H1 (cell line): ENCODE data around the gene ATP11A. TPM values are rescaled to one million over a fixed set of nuclear protein-coding genes. Genes with fewer than 3 reads are reported as not detected.

Source experiments
- CTCF ChIA-PET: fragments of 300-600 bp; sonication (Branson Sonifier 250); formaldehyde crosslinking; loops from one replicate; lab custom pipeline; 2021; ENCODE audit not compliant: partially characterized antibody; lab: Charles Lee
- POLR2A ChIA-PET: fragments of 300-600 bp; sonication (Branson Sonifier 250); formaldehyde crosslinking; loops from one replicate; lab custom pipeline; 2021; ENCODE audit warnings: inconsistent platforms; ENCODE audit not compliant: partially characterized antibody; lab: Charles Lee
- DNase-seq, 2 experiments: peaks; one replicate each; pipeline versions ENCODE4 v3.0.0 to v3.0.0-alpha.2; 2010 to 2022; ENCODE audit warnings: low spot score in 2 of 2, low read depth in 1 of 2, mixed read lengths in 1 of 2
- FAIRE-seq: peaks from 2 replicates; lab custom pipeline; 2011; peaks lifted over from hg19 to GRCh38; lab: Jason Lieb, UNC
- H2AFZ ChIP-seq: 2 replicates; pipeline ENCODE4 v1.8.1; 2012; ENCODE audit warnings: low read length, inconsistent platforms
- H2AK5ac ChIP-seq: 2 replicates; pipeline ENCODE4 v1.6.1; 2013; ENCODE audit warnings: low read depth, low read length
- H2BK120ac ChIP-seq: replicated peaks from 2 replicates; pipeline ENCODE3; 2013; ENCODE audit warnings: low read depth, low read length, inconsistent platforms
- H2BK12ac ChIP-seq: 2 replicates; pipeline ENCODE4 v1.6.1; 2013; ENCODE audit warnings: low read depth, low read length
- H2BK15ac ChIP-seq: 2 replicates; pipeline ENCODE4 v1.6.1; 2013; ENCODE audit warnings: low read length
- H2BK20ac ChIP-seq: 2 replicates; pipeline ENCODE4 v1.6.1; 2013; ENCODE audit warnings: low read length
- H2BK5ac ChIP-seq: 2 replicates; pipeline ENCODE4 v1.6.1; 2013; ENCODE audit warnings: low read depth, low read length
- H3K14ac ChIP-seq: 2 replicates; pipeline ENCODE4 v1.6.1; 2013; ENCODE audit warnings: inconsistent platforms; ENCODE audit not compliant: insufficient read length
- H3K18ac ChIP-seq: 2 replicates; pipeline ENCODE4 v1.6.1; 2013; ENCODE audit warnings: low read length; ENCODE audit errors: extremely low read depth
- H3K23ac ChIP-seq: 2 replicates; pipeline ENCODE4 v1.6.1; 2013; ENCODE audit warnings: inconsistent platforms; ENCODE audit not compliant: insufficient read length
- H3K23me2 ChIP-seq: 2 replicates; pipeline ENCODE4 v1.6.1; 2013; ENCODE audit warnings: low read depth, low read length
- H3K27ac ChIP-seq: 2 replicates; pipeline ENCODE4 v1.6.1; 2011; ENCODE audit warnings: low read depth, low read length, inconsistent platforms
- H3K27me3 ChIP-seq, 4 experiments: replicated peaks in 1 of 4; 1 replicate in 1 of 4; 2 replicates in 3 of 4; pipeline versions ENCODE4 v1.6.1 to v1.8.1; 2011 to 2013; ENCODE audit warnings: low read length in 3 of 4, mild to moderate bottlenecking in 3 of 4, inconsistent platforms in 2 of 4, mixed read lengths in 2 of 4, moderate library complexity in 1 of 4; ENCODE audit not compliant: control insufficient read depth in 3 of 4, insufficient read depth in 3 of 4; ENCODE audit errors: extremely low read depth in 1 of 4
- H3K36me3 ChIP-seq, 4 experiments: 2 replicates each; pipeline versions ENCODE4 v1.6.1 to v1.8.1; 2011 to 2013; ENCODE audit warnings: mild to moderate bottlenecking in 4 of 4, low read length in 3 of 4, moderate library complexity in 2 of 4, control low read depth in 1 of 4, inconsistent platforms in 1 of 4; ENCODE audit not compliant: insufficient read depth in 4 of 4, control insufficient read depth in 2 of 4
- H3K4ac ChIP-seq: replicated peaks from 2 replicates; pipeline ENCODE3; 2013; ENCODE audit warnings: low read length, low read depth, mixed read lengths, inconsistent platforms; ENCODE audit not compliant: insufficient read length
- H3K4me1 ChIP-seq, 4 experiments: replicated peaks in 1 of 4; 1 replicate in 1 of 4; 2 replicates in 3 of 4; pipeline versions ENCODE4 v1.6.1 to v1.8.1; 2011 to 2013; ENCODE audit warnings: low read length in 3 of 4, inconsistent platforms in 2 of 4, mixed read lengths in 1 of 4; ENCODE audit not compliant: insufficient read depth in 4 of 4, control insufficient read depth in 3 of 4
- H3K4me2 ChIP-seq, 2 experiments: 2 replicates each; pipeline versions ENCODE4 v1.6.1 to v1.8.1; 2011 to 2013; ENCODE audit warnings: low read depth in 2 of 2, low read length in 2 of 2, control low read depth in 1 of 2, inconsistent platforms in 1 of 2, mild to moderate bottlenecking in 1 of 2; ENCODE audit not compliant: insufficient read depth in 1 of 2
- H3K4me3 ChIP-seq, 4 experiments: fragments of 200-600, 300-600 bp in 1 of 4; sonication (generic), shearing (Covaris generic), sonication (Bioruptor Twin) in 1 of 4; 2 replicates each; pipeline versions ENCODE4 v1.5.1 to v1.8.1; 2011 to 2016; ENCODE audit warnings: low read length in 4 of 4, low read depth in 3 of 4, control low read depth in 2 of 4, inconsistent platforms in 2 of 4, mild to moderate bottlenecking in 2 of 4, mixed read lengths in 1 of 4, moderate library complexity in 1 of 4; ENCODE audit not compliant: insufficient read depth in 2 of 4; ENCODE audit errors: extremely low read depth in 1 of 4
- H3K56ac ChIP-seq: replicated peaks from 2 replicates; pipeline ENCODE3; 2013; ENCODE audit warnings: low read depth, mild to moderate bottlenecking, mixed read lengths, low read length, inconsistent platforms; ENCODE audit not compliant: insufficient read length
- H3K79me1 ChIP-seq: 2 replicates; pipeline ENCODE4 v1.6.1; 2013; ENCODE audit warnings: low read depth, low read length, control low read depth
- H3K79me2 ChIP-seq, 2 experiments: 2 replicates each; pipeline versions ENCODE4 v1.6.1 to v1.8.1; 2012 to 2013; ENCODE audit warnings: low read length in 2 of 2, mild to moderate bottlenecking in 2 of 2, inconsistent platforms in 1 of 2; ENCODE audit not compliant: insufficient read depth in 2 of 2, control insufficient read depth in 1 of 2
- H3K9ac ChIP-seq, 4 experiments: replicated peaks in 1 of 4; 1 replicate in 1 of 4; 2 replicates in 3 of 4; pipeline versions ENCODE4 v1.6.1 to v1.8.1; 2011 to 2013; ENCODE audit warnings: low read depth in 3 of 4, low read length in 3 of 4, control low read depth in 2 of 4, mild to moderate bottlenecking in 2 of 4, moderate library complexity in 2 of 4, inconsistent platforms in 1 of 4; ENCODE audit errors: extremely low read depth in 1 of 4
- H3K9me3 ChIP-seq, 2 experiments: 2 replicates each; pipeline versions ENCODE4 v1.6.1 to v1.8.1; 2012 to 2013; ENCODE audit warnings: mild to moderate bottlenecking in 2 of 2, moderate library complexity in 2 of 2, control low read depth in 1 of 2, inconsistent platforms in 1 of 2, low read depth in 1 of 2, low read length in 1 of 2, mixed read lengths in 1 of 2; ENCODE audit not compliant: insufficient read depth in 2 of 2
- H4K20me1 ChIP-seq, 2 experiments: replicated peaks in 1 of 2; 2 replicates each; pipeline versions ENCODE3 to v1.8.1; 2011 to 2013; ENCODE audit warnings: inconsistent platforms in 2 of 2, low read length in 2 of 2, mild to moderate bottlenecking in 1 of 2; ENCODE audit not compliant: insufficient read depth in 2 of 2, control insufficient read depth in 1 of 2
- H4K5ac ChIP-seq: 2 replicates; pipeline ENCODE4 v1.6.1; 2013; ENCODE audit warnings: low read length, low read depth, mixed read lengths, inconsistent platforms; ENCODE audit not compliant: insufficient read length
- H4K8ac ChIP-seq: 2 replicates; pipeline ENCODE4 v1.8.0; 2013; ENCODE audit warnings: mild to moderate bottlenecking, moderate library complexity, low read length, inconsistent platforms; ENCODE audit not compliant: insufficient read depth; ENCODE audit errors: extremely low read depth
- H4K91ac ChIP-seq: replicated peaks from 2 replicates; pipeline ENCODE3; 2013; ENCODE audit warnings: low read length, mixed read lengths, inconsistent platforms; ENCODE audit not compliant: insufficient read length
- BRCA1 ChIP-seq: IDR thresholded peaks from 2 replicates; pipeline ENCODE4 v1.6.1; 2012; ENCODE audit warnings: low read depth, low read length, improper control_type of control experiment
- CHD2 ChIP-seq: IDR thresholded peaks from 2 replicates; pipeline ENCODE4 v1.6.1; 2012; ENCODE audit warnings: low read length, improper control_type of control experiment
- CREB1 ChIP-seq: IDR thresholded peaks from 2 replicates; pipeline ENCODE4 v1.6.1; 2012; ENCODE audit warnings: inconsistent platforms
- CTBP2 ChIP-seq: IDR thresholded peaks from 2 replicates; pipeline ENCODE4 v1.7.0; 2011; ENCODE audit warnings: borderline replicate concordance, mild to moderate bottlenecking, moderate library complexity, mixed read lengths, low read length; ENCODE audit not compliant: insufficient read depth, insufficient read length
- HDAC2 ChIP-seq, 2 experiments: fragments of 300-600 bp in 1 of 2; sonication (generic) in 1 of 2; IDR thresholded peaks; 2 replicates each; pipeline ENCODE4 v1.6.1; 2011 to 2012; ENCODE audit warnings: low read depth in 2 of 2, low read length in 2 of 2, mild to moderate bottlenecking in 2 of 2, moderate library complexity in 2 of 2, borderline replicate concordance in 1 of 2, inconsistent platforms in 1 of 2
- HDAC6 ChIP-seq: IDR thresholded peaks from one replicate; pipeline ENCODE4 v1.7.1; 2012; ENCODE audit warnings: low read depth, mild to moderate bottlenecking, inconsistent platforms, low read length, moderate library complexity
- JUND ChIP-seq: IDR thresholded peaks from 2 replicates; pipeline ENCODE4 v1.6.1; 2011; ENCODE audit warnings: mild to moderate bottlenecking, improper control_type of control experiment, low read length
- KDM5A ChIP-seq: fragments of 200-600 bp; IDR thresholded peaks from 2 replicates; pipeline ENCODE4 v1.7.1; 2012; ENCODE audit warnings: mild to moderate bottlenecking, low read length, inconsistent platforms, mixed read lengths
- PHF8 ChIP-seq: fragments of 200-600 bp; sonication (generic); conservative IDR thresholded peaks from 2 replicates; pipeline ENCODE4 v1.7.1; 2012; ENCODE audit warnings: low read depth, mild to moderate bottlenecking, inconsistent platforms, low read length, moderate library complexity
- RBBP5 ChIP-seq: IDR thresholded peaks from 2 replicates; pipeline ENCODE4 v1.7.1; 2012; ENCODE audit warnings: low read depth, mild to moderate bottlenecking, inconsistent platforms, low read length, moderate library complexity, borderline replicate concordance
- TAF1 ChIP-seq: IDR thresholded peaks from 2 replicates; pipeline ENCODE4 v1.6.1; 2011; ENCODE audit warnings: mild to moderate bottlenecking, low read depth, low read length
- WGBS, 2 experiments: shearing (Covaris generic) in 1 of 2; methylation state at CpG; one replicate each; pipeline versions ENCODE4 v1.1.6 to v1.1.7; 2013 to 2015; ENCODE audit warnings: low lambda C conversion rate in 2 of 2, mixed read lengths in 2 of 2, inconsistent platforms in 1 of 2, low coverage in 1 of 2, missing lambda C conversion rate in 1 of 2; ENCODE audit not compliant: insufficient replicate concordance in 2 of 2, insufficient coverage in 1 of 2, insufficient read length in 1 of 2; ENCODE audit errors: extremely low coverage in 1 of 2, missing lambda C conversion rate in 1 of 2; 5-methylcytosine and 5-hydroxymethylcytosine counted together
- polyA plus RNA-seq, 7 experiments: library from polyadenylated mRNA; depleted of rRNA in 3 of 7; stranded (reverse) in 5 of 7; unstranded in 2 of 7; fragments of >200 nt in 5 of 7; fragments of 200-250 nt in 2 of 7; gene quantifications; 1 replicate in 5 of 7; 2 replicates in 1 of 7; 4 replicates in 1 of 7; pipeline versions ENCODE4 v1.2.1 to v1.2.3, GENCODE V29; 2011 to 2013; ENCODE audit warnings: missing spikeins in 2 of 7, mixed read lengths in 2 of 7
- total RNA-seq: library from RNA; stranded (reverse); fragmentation: NEBNext Ultra II Directional; extraction: Animal tissue kit (Norgen Biotek cat#: 25700); gene quantifications from 2 replicates; pipeline ENCODE4 v1.2.1, GENCODE V29; 2021

The ATP11A gene
- total and polyA plus RNA-seq, 2 of the 8 experiments (the other 6 are each of a cell fraction or from before 2014, with no cell fraction given), result 28.8 to 72.9 TPM

DNA sequence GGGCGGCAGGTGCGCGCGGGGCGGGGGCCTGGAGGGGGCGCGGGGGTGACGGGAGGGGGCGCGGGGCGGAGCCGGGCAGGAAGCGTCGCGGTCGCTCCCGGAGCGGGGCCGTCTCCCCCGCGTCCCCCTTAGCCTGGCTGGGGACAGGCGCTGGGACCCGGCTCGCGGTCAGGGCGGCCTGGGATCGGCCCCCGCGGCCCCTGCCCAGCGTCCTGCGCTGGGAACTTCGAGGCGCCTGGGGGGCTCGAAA is 204.5 kb downstream of the ATP11A start:
- Histone ChIP-seq H2AK5ac (no peak overlapping the region), H4K5ac (no peak overlapping the region), H2BK15ac (no peak overlapping the region), H3K18ac (no peak overlapping the region), H3K9ac (peak overlapping the region in 2 of 4 experiments; percentile 25 to 41; a peak in 3 of 7 replicates), H3K56ac (no peak overlapping the region), H2BK20ac (no peak overlapping the region), H3K4me3 (peak overlapping the region; percentile 47 to 72 (median 68)), H3K79me2 (peaks cover 0 to 3% of the 10 kb centered on the region in 2 experiments; a peak in 1 of 4 replicates), H2BK12ac (no peak overlapping the region), H3K4me1 (peaks cover 7 to 50% (median 41%) of the 10 kb centered on the region in 4 experiments), H2BK5ac (peak overlapping the region; percentile 44; the same call in 1 of the 2 replicates), H3K27me3 (peaks cover 0 to 16% (median 13%) of the 10 kb centered on the region in 4 experiments; a peak in 6 of 7 replicates), H3K9me3 (no peaks in the 10 kb centered on the region), H3K4ac (no peak overlapping the region), H4K91ac (no peak overlapping the region), H3K4me2 (peak overlapping the region; percentile 58 to 94), H3K23ac (no peak overlapping the region), H3K27ac (no peak overlapping the region), H3K79me1 (peaks cover 2% of the 10 kb centered on the region; the same call in 1 of the 2 replicates), H4K8ac (peak overlapping the region; percentile 78; the same call in 1 of the 2 replicates), H4K20me1 (peaks cover 0 to 8% of the 10 kb centered on the region in 2 experiments), H2AFZ (no peak overlapping the region), H3K14ac (no peak overlapping the region), H3K23me2 (peaks cover 5% of the 10 kb centered on the region; the same call in 1 of the 2 replicates), H2BK120ac (no peak overlapping the region), H3K36me3 (no peaks in the 10 kb centered on the region)
- POLR2A ChIA-PET, result interaction anchor here (0.6 to 3.5 kb wide), 2 partner anchors 11 to 403 kb away, joined by 3 to 44 read pairs; partner anchors contain the start of gene LAMP1
- no peak for TF ChIP-seq TAF1
- no peak for TF ChIP-seq CHD2
- no peak for TF ChIP-seq CREB1
- no peak for TF ChIP-seq HDAC2 (IDR thresholded peaks at IDR 0.05; ENCODE audit: borderline replicate concordance in 1 of 2, low read depth in 2 of 2, low read length in 2 of 2)
- no peak for TF ChIP-seq HDAC6
- TF ChIP-seq CTBP2, result no peak
- TF ChIP-seq PHF8, result no peak
- no peak for TF ChIP-seq RBBP5
- TF ChIP-seq JUND, result no peak
- no peak for TF ChIP-seq BRCA1
- TF ChIP-seq KDM5A, result no peak
- FAIRE-seq, result no peak
- DNase-seq, result no peak
- CTCF ChIA-PET, result interaction anchor here (0.8 to 1.6 kb wide), 3 partner anchors 74 to 133 kb away, joined by 3 read pairs; no protein-coding TSS in a partner anchor
- 4% methylated on average over 4 of the region's 34 CpGs; no CpG with 5 or more reads in 1 of the 2 experiments for WGBS, 2 experiments
